Esophagus squamous epithelium (tissue), 5 donors: ENCODE data around the gene MPP3. TPM values are rescaled to one million over a fixed set of nuclear protein-coding genes. Genes with fewer than 3 reads are reported as not detected.

ENCODE experiments used
- DNase-seq: peaks from one replicate; lab custom pipeline; 2025; lab: John Stamatoyannopoulos, UW
- H3K27ac ChIP-seq, 4 donors: fragments of 200-600 bp; sonication (generic); one replicate each; pipeline ENCODE4 v1.5.1; 2016 to 2019; ENCODE audit warnings: mild to moderate bottlenecking in 1 of 4
- H3K27me3 ChIP-seq, 4 donors: fragments of 200-600 bp; sonication (generic); 1 replicate in 3 of 4; 2 replicates in 1 of 4; pipeline versions ENCODE4 v1.5.1 to v1.6.0; 2017 to 2021; ENCODE audit warnings: antibody characterized with exemption in 1 of 4
- H3K36me3 ChIP-seq, 3 donors: fragments of 200-600 bp; sonication (generic); one replicate each; pipeline ENCODE4 v1.5.1; 2016 to 2019
- H3K4me1 ChIP-seq, 3 donors: fragments of 200-600 bp; sonication (generic); one replicate each; pipeline ENCODE4 v1.5.1; 2017 to 2019
- H3K4me3 ChIP-seq, 4 donors: fragments of 200-600 bp; sonication (generic); 1 replicate in 3 of 4; 2 replicates in 1 of 4; pipeline ENCODE4 v1.5.1; 2016 to 2019; ENCODE audit warnings: mild to moderate bottlenecking in 2 of 4, moderate library complexity in 1 of 4
- H3K9me3 ChIP-seq, 3 donors: fragments of 200-600 bp; sonication (generic); one replicate each; pipeline ENCODE4 v1.5.1; 2016 to 2019
- POLR2A ChIP-seq, 4 donors: fragments of 450-650 bp; IDR thresholded peaks; one replicate each; pipeline ENCODE4 v1.6.1; 2017; ENCODE audit warnings: antibody characterized with exemption in 4 of 4, mild to moderate bottlenecking in 4 of 4, moderate library complexity in 3 of 4
- WGBS, 2 donors: methylation state at CpG; one replicate each; pipeline ENCODE4 v1.1.5; 2018; 5-methylcytosine and 5-hydroxymethylcytosine counted together
- intact Hi-C: fragments of 100-400 bp; cut with DNase I; formaldehyde crosslinking; loops from one replicate; pipeline ENCODE4 v1.15.0; 2022
- total RNA-seq, 4 donors: library from RNA; depleted of rRNA; stranded (reverse); fragments of >200 nt; gene quantifications; one replicate each; pipeline ENCODE4 v1.1.0, GENCODE V29; 2016
- TF ChIP-seq, protein P1 (sequence below), 6 experiments: fragments of 450-650 bp in 4 of 6; fragments of 200-600 bp in 2 of 6; sonication (generic) in 2 of 6; IDR thresholded peaks; one replicate each; pipeline ENCODE4 v1.5.1; 2016 to 2019; ENCODE audit warnings: antibody characterized with exemption in 6 of 6, mild to moderate bottlenecking in 4 of 6, moderate library complexity in 4 of 6
- donor health status: DM: yes; HTN: yes; CAD: no.

The MPP3 gene
- total RNA-seq, 4 donors from 2014 or later = 5.9 to 15.8 (median 9.0) TPM

DNA sequence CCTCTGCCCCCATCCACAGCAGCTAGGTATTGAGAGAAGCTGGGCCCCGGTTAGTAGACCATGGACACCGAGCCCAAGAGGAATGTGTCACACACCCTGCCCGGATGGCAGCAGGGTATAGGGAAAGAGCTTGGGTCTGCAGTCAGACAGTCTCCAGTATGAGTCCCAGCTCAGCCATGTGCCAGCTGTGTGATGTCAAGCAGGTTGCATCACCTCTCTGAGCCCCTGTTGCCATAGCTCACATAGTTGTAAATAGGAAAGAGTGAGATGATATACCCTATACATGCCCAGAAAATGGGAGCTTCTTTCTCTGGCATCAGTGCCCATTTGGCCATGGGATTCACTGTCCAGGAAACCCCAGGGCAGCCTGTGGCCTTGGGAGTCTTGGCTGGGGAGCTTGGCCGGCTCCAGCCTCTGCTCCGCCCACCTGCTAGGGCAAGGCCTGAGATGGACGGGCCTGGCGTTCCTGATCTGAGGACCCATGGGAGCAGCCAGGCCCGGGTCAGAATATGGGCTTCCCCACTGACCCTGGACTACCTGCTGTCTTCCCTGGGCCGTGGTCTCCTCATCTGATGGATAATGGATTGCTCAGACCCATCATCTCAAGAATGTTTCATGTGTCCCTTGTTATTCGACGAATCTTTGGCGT, 27.3 kb upstream of the MPP3 start:
- DNase-seq = no peak
- Histone ChIP-seq H3K9me3 (no peaks in the 10 kb centered on the region), H3K27me3 (peaks cover 0 to 34% (median 0%) of the 10 kb centered on the region in 4 donors), H3K4me3 (no peak overlapping the region), H3K36me3 (no peaks in the 10 kb centered on the region), H3K4me1 (peaks cover 0 to 22% (median 6%) of the 10 kb centered on the region in 3 donors), H3K27ac (peak overlapping the region in 2 of 4 donors; percentile 14 to 39)
- intact Hi-C loops = no loop called here
- TF ChIP-seq POLR2A (IDR thresholded peaks at IDR 0.05) = no peak
- TF ChIP-seq, protein P1, sequence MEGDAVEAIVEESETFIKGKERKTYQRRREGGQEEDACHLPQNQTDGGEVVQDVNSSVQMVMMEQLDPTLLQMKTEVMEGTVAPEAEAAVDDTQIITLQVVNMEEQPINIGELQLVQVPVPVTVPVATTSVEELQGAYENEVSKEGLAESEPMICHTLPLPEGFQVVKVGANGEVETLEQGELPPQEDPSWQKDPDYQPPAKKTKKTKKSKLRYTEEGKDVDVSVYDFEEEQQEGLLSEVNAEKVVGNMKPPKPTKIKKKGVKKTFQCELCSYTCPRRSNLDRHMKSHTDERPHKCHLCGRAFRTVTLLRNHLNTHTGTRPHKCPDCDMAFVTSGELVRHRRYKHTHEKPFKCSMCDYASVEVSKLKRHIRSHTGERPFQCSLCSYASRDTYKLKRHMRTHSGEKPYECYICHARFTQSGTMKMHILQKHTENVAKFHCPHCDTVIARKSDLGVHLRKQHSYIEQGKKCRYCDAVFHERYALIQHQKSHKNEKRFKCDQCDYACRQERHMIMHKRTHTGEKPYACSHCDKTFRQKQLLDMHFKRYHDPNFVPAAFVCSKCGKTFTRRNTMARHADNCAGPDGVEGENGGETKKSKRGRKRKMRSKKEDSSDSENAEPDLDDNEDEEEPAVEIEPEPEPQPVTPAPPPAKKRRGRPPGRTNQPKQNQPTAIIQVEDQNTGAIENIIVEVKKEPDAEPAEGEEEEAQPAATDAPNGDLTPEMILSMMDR (IDR thresholded peaks at IDR 0.05) = no peak
- 77 to 92% methylated on average over 4 to 9 of the region's 12 CpGs for WGBS, 2 donors

GRCh38 chr17:43857957-43858600, 25.1 kb upstream of the MPP3 start:
- intact Hi-C loops = loop anchor here (10.0 kb wide), 1 partner anchor 163 kb away; no protein-coding TSS in a partner anchor
- H3K4me3 ChIP-seq = no peak overlapping the region
- H3K4me1 ChIP-seq = peaks cover 0 to 22% (median 6%) of the 10 kb centered on the region in 3 donors
- H3K36me3 ChIP-seq = no peaks in the 10 kb centered on the region
- TF ChIP-seq POLR2A (IDR thresholded peaks at IDR 0.05) = no peak
- TF ChIP-seq, protein P1 (IDR thresholded peaks at IDR 0.05) = no peak
- DNase-seq = no peak
- peaks cover 0 to 53% (median 0%) of the 10 kb centered on the region in 4 donors for H3K27me3 ChIP-seq
- no peaks in the 10 kb centered on the region for H3K9me3 ChIP-seq
- peak overlapping the region in 1 of 4 donors; percentile 6 for H3K27ac ChIP-seq
- 67 to 69% methylated on average over 7 of the region's 12 CpGs for WGBS, 2 donors

- no peak for DNase-seq
- TF ChIP-seq POLR2A (IDR thresholded peaks at IDR 0.05) = no peak
- TF ChIP-seq, protein P1 (IDR thresholded peaks at IDR 0.05) = no peak
- 75% methylated on average over 1 of the region's 5 CpGs; no CpG with 5 or more reads in 1 of the 2 donors for whole genome bisulfite sequencing, 2 donors
- intact Hi-C loops = loop anchor here (10.0 kb wide), 1 partner anchor 162 kb away; no protein-coding TSS in a partner anchor
- Histone ChIP-seq H3K27ac (peak overlapping the region in 1 of 4 donors; percentile 6), H3K27me3 (peaks cover 0 to 61% (median 0%) of the 10 kb centered on the region in 4 donors), H3K4me1 (peaks cover 0 to 22% (median 6%) of the 10 kb centered on the region in 3 donors), H3K4me3 (no peak overlapping the region), H3K36me3 (no peaks in the 10 kb centered on the region), H3K9me3 (no peaks in the 10 kb centered on the region)
These were observed 24.2 kb upstream of the MPP3 start for GRCh38 chr17:43857141-43857540.

DNA sequence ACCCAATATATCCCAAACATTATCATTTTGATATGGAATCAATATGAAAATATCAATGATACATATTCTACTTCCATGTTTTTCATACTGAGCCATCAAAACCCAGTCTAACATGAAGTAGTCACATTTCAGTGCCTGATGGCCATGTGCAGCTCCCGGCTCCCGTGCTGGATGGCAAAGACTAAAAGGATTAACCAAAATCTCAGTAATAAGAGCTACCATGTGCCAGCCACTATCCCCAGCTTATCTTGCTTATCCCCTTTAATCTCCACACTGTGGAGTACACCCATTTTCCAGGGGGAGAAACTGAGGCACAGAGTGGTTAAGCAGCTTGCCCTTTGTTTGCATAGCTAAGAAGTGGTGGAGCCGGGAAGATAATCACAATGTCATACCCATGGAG, 23.2 kb upstream of the MPP3 start:
- H3K4me1 ChIP-seq = peaks cover 0 to 13% (median 3%) of the 10 kb centered on the region in 3 donors
- no peak for TF ChIP-seq POLR2A (IDR thresholded peaks at IDR 0.05)
- TF ChIP-seq, protein P1 (IDR thresholded peaks at IDR 0.05) = no peak
- WGBS, 2 donors = 79 to 84% methylated on average over 2 to 3 of the region's 3 CpGs
- no peak overlapping the region for H3K27ac ChIP-seq
- peaks cover 0 to 66% (median 0%) of the 10 kb centered on the region in 4 donors for H3K27me3 ChIP-seq
- no peaks in the 10 kb centered on the region for H3K36me3 ChIP-seq
- intact Hi-C loops = loop anchor here (10.0 kb wide), 1 partner anchor 161 kb away; no protein-coding TSS in a partner anchor
- no peak overlapping the region for H3K4me3 ChIP-seq
- H3K9me3 ChIP-seq = no peaks in the 10 kb centered on the region
- no peak for DNase-seq

GRCh38 chr17:43855061-43855460, 22.1 kb upstream of the MPP3 start:
- WGBS, 2 donors = 80% methylated on average over 1 of the region's 9 CpGs; no CpG with 5 or more reads in 1 of the 2 donors
- Histone ChIP-seq H3K36me3 (no peaks in the 10 kb centered on the region), H3K4me3 (no peak overlapping the region), H3K27ac (no peak overlapping the region), H3K9me3 (no peaks in the 10 kb centered on the region), H3K27me3 (peaks cover 0 to 66% (median 0%) of the 10 kb centered on the region in 4 donors), H3K4me1 (peaks cover 0 to 2% (median 0%) of the 10 kb centered on the region in 3 donors)
- DNase-seq = no peak
- intact Hi-C loops = loop anchor here (10.0 kb wide), 1 partner anchor 160 kb away; no protein-coding TSS in a partner anchor
- TF ChIP-seq, protein P1 (IDR thresholded peaks at IDR 0.05) = no peak
- no peak for TF ChIP-seq POLR2A (IDR thresholded peaks at IDR 0.05)
